PC-9 (cell line): ENCODE results near the gene CDCA5. TPM values are rescaled to one million over a fixed set of nuclear protein-coding genes. Genes with fewer than 3 reads are reported as not detected.

Experiments
- BruUV-seq: library from RNA; stranded (reverse); fragments of 400-500 nt; replicated peaks from 2 replicates; lab custom pipeline; 2021; lab: Mats Ljungman, UMichigan
- CTCF ChIA-PET: fragments of 300-600 bp; sonication (Branson Sonifier 250); formaldehyde crosslinking; loops from one replicate; lab custom pipeline; 2022; ENCODE audit warnings: antibody characterized with exemption; lab: Charles Lee
- POLR2A ChIA-PET: fragments of 300-600 bp; sonication (Branson Sonifier 250); formaldehyde crosslinking; loops from one replicate; lab custom pipeline; 2022; ENCODE audit warnings: antibody characterized with exemption; ENCODE audit not compliant: unreplicated experiment; lab: Charles Lee
- DNase-seq, 2 experiments: peaks; one replicate each; pipeline versions ENCODE4 v3.0.0 to v3.0.0-alpha.2; 2015 to 2022; ENCODE audit warnings: mixed read lengths in 1 of 2
- H2AFZ ChIP-seq: fragments of 200-600 bp; sonication (generic); 2 replicates; pipeline ENCODE4 v1.8.1; 2017; ENCODE audit warnings: antibody characterized with exemption
- H3F3A ChIP-seq: fragments of 200-600 bp; sonication (generic); 2 replicates; pipeline ENCODE4 v1.8.1; 2017; ENCODE audit warnings: antibody characterized with exemption, mild to moderate bottlenecking, low read depth; ENCODE audit not compliant: insufficient read depth
- H3K27ac ChIP-seq: fragments of 200-600 bp; sonication (generic); 2 replicates; pipeline ENCODE4 v1.6.1; 2016; ENCODE audit warnings: mixed run types
- H3K27me3 ChIP-seq: fragments of 200-600 bp; sonication (generic); 2 replicates; pipeline ENCODE4 v1.6.1; 2016; ENCODE audit warnings: low read depth, mixed run types; ENCODE audit not compliant: insufficient read depth
- H3K36me3 ChIP-seq: fragments of 200-600 bp; sonication (generic); 2 replicates; pipeline ENCODE4 v1.6.1; 2016; ENCODE audit warnings: low read depth, mixed run types
- H3K4me1 ChIP-seq: fragments of 200-600 bp; sonication (generic); replicated peaks from 2 replicates; pipeline ENCODE4 v1.6.1; 2016; ENCODE audit warnings: mixed run types; ENCODE audit not compliant: insufficient read depth
- H3K4me2 ChIP-seq: fragments of 200-600 bp; sonication (generic); 2 replicates; pipeline ENCODE4 v1.6.1; 2017; ENCODE audit warnings: mixed run types
- H3K4me3 ChIP-seq: fragments of 200-600 bp; sonication (generic); 2 replicates; pipeline ENCODE4 v1.6.1; 2016; ENCODE audit warnings: mixed run types
- H3K79me2 ChIP-seq: fragments of 200-600 bp; sonication (generic); 2 replicates; pipeline ENCODE4 v1.6.1; 2017; ENCODE audit warnings: low read depth, mixed run types
- H3K9me2 ChIP-seq: fragments of 200-600 bp; sonication (generic); 2 replicates; pipeline ENCODE4 v1.8.1; 2017; ENCODE audit warnings: mild to moderate bottlenecking; ENCODE audit not compliant: insufficient read depth
- H3K9me3 ChIP-seq: fragments of 200-600 bp; sonication (generic); 2 replicates; pipeline ENCODE4 v1.8.1; 2016; ENCODE audit warnings: low read depth; ENCODE audit not compliant: insufficient read depth
- H4K20me1 ChIP-seq: fragments of 200-600 bp; sonication (generic); 2 replicates; pipeline ENCODE4 v1.8.1; 2017; ENCODE audit not compliant: insufficient read depth
- CTCF ChIP-seq: fragments of 200-600 bp; sonication (generic); conservative IDR thresholded peaks from 2 replicates; pipeline ENCODE4 v1.6.1; 2017; ENCODE audit warnings: mixed run types, antibody characterized with exemption, mild to moderate bottlenecking, moderate library complexity
- EZH2 ChIP-seq: fragments of 200-600 bp; sonication (generic); IDR thresholded peaks from 2 replicates; pipeline ENCODE4 v1.8.0; 2017; ENCODE audit warnings: antibody characterized with exemption, low read depth
- intact Hi-C: fragments of 100-400 bp; cut with micrococcal nuclease; formaldehyde crosslinking; loops from one replicate; pipeline ENCODE4 v1.10.0; 2022; ENCODE audit not compliant: unreplicated experiment
- total RNA-seq: library from RNA; stranded (reverse); gene quantifications from 2 replicates; pipeline ENCODE4 v1.2.3, GENCODE V29; 2021

Gene CDCA5
- total RNA-seq, 1 experiment from 2014 or later = 86.4 TPM

GRCh38 chr11:65085446-65085845, 1.6 kb upstream of the CDCA5 start:
- BruUV-seq = no TSS peak
- DNase-seq = no peak
- Histone ChIP-seq H3K36me3 (peaks cover 17% of the 10 kb centered on the region), H3K79me2 (peaks cover 49% of the 10 kb centered on the region), H2AFZ (no peak overlapping the region), H3K4me1 (peaks cover 17% of the 10 kb centered on the region), H3K4me3 (peak overlapping the region; percentile 82; the same call in 1 of the 2 replicates), H3K9me2 (no peaks in the 10 kb centered on the region), H3K27me3 (no peaks in the 10 kb centered on the region), H3K9me3 (no peaks in the 10 kb centered on the region), H3K27ac (no peak overlapping the region), H3K4me2 (peak overlapping the region; percentile 93), H3F3A (peaks cover 18% of the 10 kb centered on the region), H4K20me1 (no peaks in the 10 kb centered on the region)
- intact Hi-C loops = no loop called here
- ChIA-PET POLR2A (interaction anchor here (0.5 to 0.7 kb wide), 2 partner anchors 11 to 15 kb away, joined by 3 to 6 read pairs; no protein-coding TSS in a partner anchor), CTCF (no interaction called here)
- TF ChIP-seq EZH2 (no peak), CTCF (no peak)

GRCh38 chr11:65084598-65085375, 947 bp upstream of the CDCA5 start:
- no peaks in the 10 kb centered on the region for H4K20me1 ChIP-seq
- H3K4me1 ChIP-seq = peaks cover 17% of the 10 kb centered on the region
- no peaks in the 10 kb centered on the region for H3K27me3 ChIP-seq
- H3K9me3 ChIP-seq = no peaks in the 10 kb centered on the region
- ChIA-PET CTCF (no interaction called here), POLR2A (interaction anchor here (0.7 kb wide), 1 partner anchor 12 kb away, joined by 6 read pairs; no protein-coding TSS in a partner anchor)
- H3K4me2 ChIP-seq = peak overlapping the region; percentile 93
- BruUV-seq = TSS peak; percentile 66
- H2AFZ ChIP-seq = 0 out of 2 replicates have a peak overlapping the region, but pooled peaks have one; percentile 90
- intact Hi-C loops = loop anchor here (1.0 to 5.0 kb wide), 2 partner anchors 12 to 42 kb away; partner anchors contain the start of genes SAC3D1 and VPS51
- peaks cover 13% of the 10 kb centered on the region for H3F3A ChIP-seq
- H3K9me2 ChIP-seq = no peaks in the 10 kb centered on the region
- peak overlapping the region; percentile 82 for H3K4me3 ChIP-seq
- H3K36me3 ChIP-seq = peaks cover 20% of the 10 kb centered on the region
- TF ChIP-seq CTCF = no peak
- TF ChIP-seq EZH2 = no peak
- DNase-seq = no peak
- peak overlapping the region; percentile 82 for H3K27ac ChIP-seq
- peaks cover 49% of the 10 kb centered on the region for H3K79me2 ChIP-seq

GRCh38 chr11:65083134-65083833, 556 bp downstream of the CDCA5 start:
- Histone ChIP-seq H3K4me2 (peak overlapping the region; percentile 93), H3K36me3 (peaks cover 20% of the 10 kb centered on the region), H4K20me1 (no peaks in the 10 kb centered on the region), H3K4me3 (peak overlapping the region; percentile 82), H3K9me3 (no peaks in the 10 kb centered on the region), H3F3A (peaks cover 9% of the 10 kb centered on the region), H3K79me2 (peaks cover 49% of the 10 kb centered on the region), H3K4me1 (peaks cover 17% of the 10 kb centered on the region), H3K27ac (peak overlapping the region; percentile 82; the same call in 1 of the 2 replicates), H3K9me2 (no peaks in the 10 kb centered on the region), H2AFZ (peak overlapping the region; percentile 90), H3K27me3 (no peaks in the 10 kb centered on the region)
- intact Hi-C loops = loop anchor here (5.0 kb wide), 1 partner anchor 41 kb away; the partner anchor contains the start of gene SAC3D1
- no peak for TF ChIP-seq EZH2
- no peak for TF ChIP-seq CTCF
- POLR2A ChIA-PET = no interaction called here
- CTCF ChIA-PET = no interaction called here
- DNase-seq = peak in 1 of 2 experiments; percentile 2
- TSS peak; percentile 41 for BruUV-seq
